A549 (cell line): ENCODE results near the gene OR4D1.

ENCODE experiments used
- CEBPB ChIP-seq, 2 experiments: fragments of >200 bp in 1 of 2; sonication (Bioruptor Twin) in 1 of 2; formaldehyde crosslinking in 1 of 2; IDR thresholded peaks; 2 replicates each; pipeline ENCODE4 v1.6.1; 2012 to 2016
- CHD4 ChIP-seq: fragments of 200-600 bp; sonication (generic); IDR thresholded peaks from 2 replicates; pipeline ENCODE4 v1.6.1; 2016; ENCODE audit warnings: antibody characterized with exemption, mild to moderate bottlenecking, borderline replicate concordance
- EP300 ChIP-seq, 2 experiments: fragments of >200 bp; sonication (Bioruptor Twin); formaldehyde crosslinking; IDR thresholded peaks; 2 replicates in 1 of 2; 3 replicates in 1 of 2; pipeline ENCODE4 v1.6.1; 2016 to 2017
- KDM5A ChIP-seq: fragments of 200-600 bp; sonication (generic); IDR thresholded peaks from 2 replicates; pipeline ENCODE4 v1.6.1; 2016; ENCODE audit warnings: antibody characterized with exemption, mild to moderate bottlenecking
- MAFK ChIP-seq: fragments of 450-650 bp; IDR thresholded peaks from 2 replicates; pipeline ENCODE4 v1.6.1; 2014; ENCODE audit not compliant: partially characterized antibody
- MYC ChIP-seq: IDR thresholded peaks from 2 replicates; pipeline ENCODE4 v1.6.1; 2012; ENCODE audit warnings: mild to moderate bottlenecking, inconsistent platforms, low read length, improper control_type of control experiment, borderline replicate concordance
- POLR2A ChIP-seq: IDR thresholded peaks from 2 replicates; pipeline ENCODE4 v1.6.1; 2012; ENCODE audit warnings: mild to moderate bottlenecking, low read length
- RAD21 ChIP-seq, 2 experiments: fragments of >200 bp in 1 of 2; sonication (Bioruptor Twin) in 1 of 2; formaldehyde crosslinking in 1 of 2; IDR thresholded peaks in 1 of 2; conservative IDR thresholded peaks in 1 of 2; 2 replicates in 1 of 2; 3 replicates in 1 of 2; pipeline ENCODE4 v1.6.1; 2012 to 2018; ENCODE audit warnings: inconsistent platforms in 1 of 2
- TP53 ChIP-seq: fragments of 250-450 bp; sonication (Bioruptor Pico); IDR thresholded peaks from 2 replicates; pipeline ENCODE4 v1.5.0; 2021; ENCODE audit warnings: mild to moderate bottlenecking, moderate library complexity
- TF ChIP-seq, protein P1 (sequence below): fragments of >200 bp; sonication (Bioruptor Twin); formaldehyde crosslinking; IDR thresholded peaks from 3 replicates; pipeline ENCODE4 v1.5.1; 2016
- TF ChIP-seq, protein P2 (sequence below): fragments of 200-600 bp; sonication (generic); IDR thresholded peaks from 2 replicates; pipeline ENCODE4 v1.6.1; 2016; ENCODE audit warnings: antibody characterized with exemption, mild to moderate bottlenecking, moderate library complexity

DNA sequence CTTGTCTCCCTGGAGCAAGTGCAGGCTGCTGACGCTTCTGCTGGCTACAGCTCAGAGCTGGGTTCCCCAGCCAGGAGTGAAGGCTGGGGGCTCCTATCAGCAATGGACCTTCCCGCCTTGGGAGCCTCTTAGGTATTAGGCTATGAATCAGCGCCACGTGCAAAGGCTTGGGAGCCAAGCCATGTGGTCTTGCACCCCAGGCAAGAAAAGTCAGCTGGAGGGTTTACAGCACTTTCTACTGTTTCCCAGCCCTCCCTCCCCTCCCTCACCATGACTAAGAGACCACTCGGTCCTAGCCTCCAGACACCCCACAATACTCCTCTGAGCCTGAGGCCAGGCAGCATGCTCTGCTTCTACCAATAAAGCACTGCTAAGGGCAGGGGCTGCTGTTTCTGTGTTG lies 56.6 kb downstream of the OR4D1 start:
- TF ChIP-seq TP53 (no peak), CEBPB (IDR thresholded peaks at IDR 0.05) (no peak), CHD4 (no peak), KDM5A (no peak), EP300 (IDR thresholded peaks at IDR 0.05) (no peak), POLR2A (no peak), MAFK (no peak), RAD21 (conservative IDR thresholded peaks at IDR 0.05 in 1 of 2, IDR thresholded peaks at IDR 0.05 in 1 of 2) (no peak), MYC (no peak)
- TF ChIP-seq, protein P1, sequence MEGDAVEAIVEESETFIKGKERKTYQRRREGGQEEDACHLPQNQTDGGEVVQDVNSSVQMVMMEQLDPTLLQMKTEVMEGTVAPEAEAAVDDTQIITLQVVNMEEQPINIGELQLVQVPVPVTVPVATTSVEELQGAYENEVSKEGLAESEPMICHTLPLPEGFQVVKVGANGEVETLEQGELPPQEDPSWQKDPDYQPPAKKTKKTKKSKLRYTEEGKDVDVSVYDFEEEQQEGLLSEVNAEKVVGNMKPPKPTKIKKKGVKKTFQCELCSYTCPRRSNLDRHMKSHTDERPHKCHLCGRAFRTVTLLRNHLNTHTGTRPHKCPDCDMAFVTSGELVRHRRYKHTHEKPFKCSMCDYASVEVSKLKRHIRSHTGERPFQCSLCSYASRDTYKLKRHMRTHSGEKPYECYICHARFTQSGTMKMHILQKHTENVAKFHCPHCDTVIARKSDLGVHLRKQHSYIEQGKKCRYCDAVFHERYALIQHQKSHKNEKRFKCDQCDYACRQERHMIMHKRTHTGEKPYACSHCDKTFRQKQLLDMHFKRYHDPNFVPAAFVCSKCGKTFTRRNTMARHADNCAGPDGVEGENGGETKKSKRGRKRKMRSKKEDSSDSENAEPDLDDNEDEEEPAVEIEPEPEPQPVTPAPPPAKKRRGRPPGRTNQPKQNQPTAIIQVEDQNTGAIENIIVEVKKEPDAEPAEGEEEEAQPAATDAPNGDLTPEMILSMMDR: no peak
- TF ChIP-seq, protein P2, sequence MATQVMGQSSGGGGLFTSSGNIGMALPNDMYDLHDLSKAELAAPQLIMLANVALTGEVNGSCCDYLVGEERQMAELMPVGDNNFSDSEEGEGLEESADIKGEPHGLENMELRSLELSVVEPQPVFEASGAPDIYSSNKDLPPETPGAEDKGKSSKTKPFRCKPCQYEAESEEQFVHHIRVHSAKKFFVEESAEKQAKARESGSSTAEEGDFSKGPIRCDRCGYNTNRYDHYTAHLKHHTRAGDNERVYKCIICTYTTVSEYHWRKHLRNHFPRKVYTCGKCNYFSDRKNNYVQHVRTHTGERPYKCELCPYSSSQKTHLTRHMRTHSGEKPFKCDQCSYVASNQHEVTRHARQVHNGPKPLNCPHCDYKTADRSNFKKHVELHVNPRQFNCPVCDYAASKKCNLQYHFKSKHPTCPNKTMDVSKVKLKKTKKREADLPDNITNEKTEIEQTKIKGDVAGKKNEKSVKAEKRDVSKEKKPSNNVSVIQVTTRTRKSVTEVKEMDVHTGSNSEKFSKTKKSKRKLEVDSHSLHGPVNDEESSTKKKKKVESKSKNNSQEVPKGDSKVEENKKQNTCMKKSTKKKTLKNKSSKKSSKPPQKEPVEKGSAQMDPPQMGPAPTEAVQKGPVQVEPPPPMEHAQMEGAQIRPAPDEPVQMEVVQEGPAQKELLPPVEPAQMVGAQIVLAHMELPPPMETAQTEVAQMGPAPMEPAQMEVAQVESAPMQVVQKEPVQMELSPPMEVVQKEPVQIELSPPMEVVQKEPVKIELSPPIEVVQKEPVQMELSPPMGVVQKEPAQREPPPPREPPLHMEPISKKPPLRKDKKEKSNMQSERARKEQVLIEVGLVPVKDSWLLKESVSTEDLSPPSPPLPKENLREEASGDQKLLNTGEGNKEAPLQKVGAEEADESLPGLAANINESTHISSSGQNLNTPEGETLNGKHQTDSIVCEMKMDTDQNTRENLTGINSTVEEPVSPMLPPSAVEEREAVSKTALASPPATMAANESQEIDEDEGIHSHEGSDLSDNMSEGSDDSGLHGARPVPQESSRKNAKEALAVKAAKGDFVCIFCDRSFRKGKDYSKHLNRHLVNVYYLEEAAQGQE: no peak
